Testis (tissue), 3 donors: ENCODE measurements around the gene RCOR2. TPM values are rescaled to one million over a fixed set of nuclear protein-coding genes. Genes with fewer than 3 reads are reported as not detected.

Experiments used
- DNase-seq: peaks from one replicate; pipeline ENCODE4 v3.0.0-alpha.2; 2019
- H3K27ac ChIP-seq, 2 donors: fragments of 200-600 bp; sonication (generic); one replicate each; pipeline ENCODE4 v1.5.1; 2019
- H3K27me3 ChIP-seq: fragments of 200-600 bp; sonication (generic); one replicate; pipeline ENCODE4 v1.5.1; 2019
- H3K36me3 ChIP-seq: fragments of 200-600 bp; sonication (generic); one replicate; pipeline ENCODE4 v1.5.1; 2017; ENCODE audit warnings: low read depth; ENCODE audit errors: missing control alignments
- H3K4me1 ChIP-seq: fragments of 200-600 bp; sonication (generic); one replicate; pipeline ENCODE4 v1.5.1; 2019
- H3K4me3 ChIP-seq, 2 donors: fragments of 200-600 bp; sonication (generic); one replicate each; pipeline ENCODE4 v1.5.1; 2017 to 2019
- H3K9me3 ChIP-seq: fragments of 200-600 bp; sonication (generic); one replicate; pipeline ENCODE4 v1.5.1; 2017
- POLR2A ChIP-seq: fragments of 450-650 bp; IDR thresholded peaks from one replicate; pipeline ENCODE4 v1.6.1; 2017; ENCODE audit warnings: antibody characterized with exemption, mild to moderate bottlenecking, moderate library complexity
- WGBS, 2 donors: methylation state at CpG; one replicate each; pipeline ENCODE4 v1.1.5; 2018; 5-methylcytosine and 5-hydroxymethylcytosine counted together
- intact Hi-C: fragments of 100-400 bp; cut with DNase I; formaldehyde crosslinking; loops from one replicate; pipeline ENCODE4 v1.15.1; 2023; ENCODE audit warnings: low total_unique reads
- polyA plus RNA-seq: library from polyadenylated mRNA; stranded (reverse); fragments of 350-450 nt; fragmentation: Illumina TruSeq; extraction: RNeasy Lipid Tissue Mini Kit (QIAGEN cat#74804); gene quantifications from one replicate; pipeline ENCODE4 v1.2.3, GENCODE V29; 2014; ENCODE audit warnings: low read depth, low replicate concordance; ENCODE audit not compliant: insufficient read depth
- total RNA-seq, 2 donors: library from RNA; depleted of rRNA; stranded (reverse); fragments of >200 nt; gene quantifications; one replicate each; pipeline ENCODE4 v1.2.3, GENCODE V29; 2016
- TF ChIP-seq, protein P1 (sequence below), 3 experiments: fragments of 450-650 bp in 2 of 3; fragments of 200-600 bp in 1 of 3; sonication (generic) in 1 of 3; IDR thresholded peaks; one replicate each; pipeline ENCODE4 v1.5.1; 2016 to 2019; ENCODE audit warnings: antibody characterized with exemption in 3 of 3, mild to moderate bottlenecking in 2 of 3, moderate library complexity in 1 of 3

The RCOR2 gene
- total and polyA plus RNA-seq, 3 donors from 2014 or later, result 3.9 to 7.9 (median 6.3) TPM

DNA sequence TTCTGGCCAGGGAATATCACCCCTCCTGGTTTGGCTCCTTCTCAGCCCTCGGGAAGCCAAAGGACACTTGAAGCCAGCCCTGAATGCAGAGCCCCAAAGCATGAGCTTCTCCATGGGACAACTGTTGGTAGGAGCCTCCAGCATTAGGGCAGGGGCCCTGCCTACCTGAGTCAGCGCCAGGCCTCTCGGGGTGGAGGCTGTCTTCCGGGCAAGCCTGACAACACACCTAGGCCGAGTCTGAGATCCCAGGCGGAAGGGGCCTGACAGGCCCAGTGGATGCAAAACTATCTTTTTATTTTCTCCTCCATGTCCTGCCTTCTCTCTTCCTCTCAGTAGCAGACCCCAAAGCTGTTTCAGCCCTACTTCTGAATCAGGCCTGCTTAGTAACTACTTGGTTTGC lies 27.6 kb downstream of the RCOR2 start:
- H3K4me1 ChIP-seq, result peaks cover 17% of the 10 kb centered on the region

DNA sequence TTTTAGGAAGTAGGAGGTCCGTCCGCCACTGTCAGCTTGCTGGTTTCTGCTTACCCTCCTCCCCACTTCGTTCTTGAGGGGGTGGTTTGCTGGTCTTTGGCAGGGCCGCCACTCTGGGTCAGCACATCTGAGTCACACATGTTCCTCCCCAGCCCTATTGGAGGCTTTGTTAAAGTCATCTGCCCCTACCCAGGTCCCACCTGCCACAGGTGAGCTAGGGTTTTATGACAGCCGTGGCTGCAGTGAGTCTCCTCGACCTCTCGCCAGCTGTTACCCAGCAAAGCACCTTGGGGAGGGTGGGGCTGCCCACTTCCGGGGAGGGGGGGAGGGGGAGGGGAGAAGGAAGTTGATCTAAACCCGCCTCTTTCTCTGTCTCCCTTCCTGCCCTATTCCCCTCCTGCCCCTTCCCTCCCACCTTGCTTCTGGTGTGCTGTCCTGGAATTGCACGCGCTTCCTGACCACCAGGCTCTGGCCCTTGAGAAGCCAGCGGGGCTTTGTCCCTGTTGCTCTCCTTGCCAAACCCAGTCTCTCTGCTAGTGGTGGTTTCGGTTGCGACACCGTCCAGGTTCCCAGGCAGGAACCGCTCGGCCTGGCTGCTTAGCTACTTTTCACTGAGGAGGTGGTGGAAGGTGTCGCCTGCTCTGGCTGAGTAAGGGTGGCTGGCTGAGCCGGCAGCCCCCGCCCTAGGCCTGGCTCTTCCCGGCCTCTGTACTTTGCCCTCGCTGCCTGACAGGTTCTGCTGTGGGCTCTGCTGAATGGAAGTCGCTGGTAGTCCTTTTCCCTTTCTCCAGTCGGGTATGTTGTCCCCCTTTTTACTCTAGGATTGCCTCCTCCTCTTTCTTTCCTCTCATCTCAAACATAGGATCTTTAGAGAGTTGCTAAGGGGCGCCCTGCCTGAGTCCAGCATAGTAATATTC lies 28.5 kb downstream of the RCOR2 start:
- WGBS, 2 donors, result 40 to 46% methylated on average over 23 to 25 of the region's 25 CpGs
- peaks cover 17% of the 10 kb centered on the region for H3K4me1 ChIP-seq
- H3K4me3 ChIP-seq, result no peak overlapping the region
- TF ChIP-seq, protein P1, sequence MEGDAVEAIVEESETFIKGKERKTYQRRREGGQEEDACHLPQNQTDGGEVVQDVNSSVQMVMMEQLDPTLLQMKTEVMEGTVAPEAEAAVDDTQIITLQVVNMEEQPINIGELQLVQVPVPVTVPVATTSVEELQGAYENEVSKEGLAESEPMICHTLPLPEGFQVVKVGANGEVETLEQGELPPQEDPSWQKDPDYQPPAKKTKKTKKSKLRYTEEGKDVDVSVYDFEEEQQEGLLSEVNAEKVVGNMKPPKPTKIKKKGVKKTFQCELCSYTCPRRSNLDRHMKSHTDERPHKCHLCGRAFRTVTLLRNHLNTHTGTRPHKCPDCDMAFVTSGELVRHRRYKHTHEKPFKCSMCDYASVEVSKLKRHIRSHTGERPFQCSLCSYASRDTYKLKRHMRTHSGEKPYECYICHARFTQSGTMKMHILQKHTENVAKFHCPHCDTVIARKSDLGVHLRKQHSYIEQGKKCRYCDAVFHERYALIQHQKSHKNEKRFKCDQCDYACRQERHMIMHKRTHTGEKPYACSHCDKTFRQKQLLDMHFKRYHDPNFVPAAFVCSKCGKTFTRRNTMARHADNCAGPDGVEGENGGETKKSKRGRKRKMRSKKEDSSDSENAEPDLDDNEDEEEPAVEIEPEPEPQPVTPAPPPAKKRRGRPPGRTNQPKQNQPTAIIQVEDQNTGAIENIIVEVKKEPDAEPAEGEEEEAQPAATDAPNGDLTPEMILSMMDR (IDR thresholded peaks at IDR 0.05), result no peak
- peak; percentile 59 for DNase-seq
- H3K27ac ChIP-seq, result peak overlapping the region; percentile 45 to 48
- H3K9me3 ChIP-seq, result no peaks in the 10 kb centered on the region
- intact Hi-C loops, result no loop called here
- no peaks in the 10 kb centered on the region for H3K36me3 ChIP-seq
- no peaks in the 10 kb centered on the region for H3K27me3 ChIP-seq

More for the DNA sequence above, 27.6 kb downstream of the RCOR2 start:
- Histone ChIP-seq H3K27ac (no peak overlapping the region), H3K27me3 (no peaks in the 10 kb centered on the region), H3K4me3 (no peak overlapping the region), H3K36me3 (no peaks in the 10 kb centered on the region), H3K9me3 (no peaks in the 10 kb centered on the region)
- intact Hi-C loops, result no loop called here
- WGBS, 2 donors, result 87 to 96% methylated on average over 6 of the region's 6 CpGs
- no peak for DNase-seq
- TF ChIP-seq, protein P1 (IDR thresholded peaks at IDR 0.05), result no peak
- no peak for TF ChIP-seq POLR2A

DNA sequence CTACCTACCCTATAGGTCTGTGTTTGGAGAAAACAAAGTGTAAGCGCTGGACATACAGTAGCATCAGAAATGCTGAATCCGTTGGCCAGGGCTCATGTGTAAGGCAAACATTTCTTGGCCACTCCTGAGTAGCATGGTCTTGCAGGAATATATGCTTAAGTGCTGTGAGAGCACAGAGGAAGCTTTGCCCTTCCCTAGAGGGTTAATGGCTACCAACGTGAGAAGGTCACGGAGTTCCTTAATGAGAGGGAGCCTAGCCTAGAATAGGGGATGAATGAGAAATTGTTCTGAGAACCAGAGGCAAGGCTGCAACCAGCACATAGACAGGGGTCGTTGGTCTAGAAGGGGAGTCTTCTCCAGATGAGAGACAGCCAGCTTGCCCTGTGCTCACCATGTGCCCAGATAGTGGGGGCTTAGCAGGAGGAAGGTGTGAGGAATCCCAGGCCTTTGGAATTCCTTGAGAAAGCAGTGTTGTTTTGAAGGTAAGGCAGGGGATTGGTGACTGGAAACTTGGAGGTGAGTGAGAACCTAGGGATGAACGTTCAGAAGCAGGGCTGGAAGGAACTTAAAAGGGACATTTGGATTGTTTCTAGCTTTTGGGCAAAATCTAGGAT lies 29.5 kb downstream of the RCOR2 start:
- no peaks in the 10 kb centered on the region for H3K9me3 ChIP-seq
- no peak overlapping the region for H3K4me3 ChIP-seq
- H3K36me3 ChIP-seq, result no peaks in the 10 kb centered on the region
- 43 to 47% methylated on average over 6 of the region's 6 CpGs for WGBS, 2 donors
- peaks cover 17% of the 10 kb centered on the region for H3K4me1 ChIP-seq
- DNase-seq, result no peak
- intact Hi-C loops, result no loop called here
- H3K27me3 ChIP-seq, result no peaks in the 10 kb centered on the region
- H3K27ac ChIP-seq, result peak overlapping the region in 1 of 2 donors; percentile 48
- TF ChIP-seq POLR2A, result no peak
- TF ChIP-seq, protein P1 (IDR thresholded peaks at IDR 0.05), result no peak

DNA sequence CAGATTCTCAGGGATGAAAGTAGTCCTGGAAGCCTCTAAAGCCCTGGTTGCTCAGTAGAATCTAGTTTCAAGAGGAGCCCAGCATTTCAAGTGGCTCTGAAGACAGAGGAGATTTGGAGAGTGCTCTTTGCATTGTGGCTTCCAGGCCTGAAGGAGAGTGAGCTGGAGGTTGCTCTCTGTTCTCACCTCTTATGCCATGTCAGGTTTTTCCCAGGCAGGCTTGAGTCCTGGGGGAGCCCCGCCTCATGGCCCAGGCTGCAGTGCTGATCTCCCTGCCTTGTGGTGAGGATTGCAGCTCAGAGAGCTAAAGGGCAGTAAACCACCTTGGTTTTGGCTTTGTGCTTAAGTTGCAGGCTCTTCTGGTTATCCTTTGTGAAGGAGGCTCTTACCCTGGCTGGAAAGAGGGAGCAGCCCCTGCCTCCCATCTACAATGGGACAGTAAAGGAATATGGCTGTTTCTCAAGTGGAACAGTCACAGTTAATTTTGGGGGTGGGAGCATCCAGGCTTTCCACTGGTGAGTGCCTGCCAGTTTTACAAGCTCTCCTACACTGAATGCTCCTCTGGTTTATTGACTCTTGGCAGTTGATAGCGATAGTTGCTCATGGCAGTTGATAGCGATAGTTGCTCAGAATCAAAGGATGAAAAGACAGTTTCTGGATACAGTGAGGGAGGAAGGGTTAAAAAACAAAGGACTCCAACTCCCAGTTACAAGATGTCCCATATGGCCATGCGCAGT lies 32.6 kb downstream of the RCOR2 start:
- Histone ChIP-seq H3K4me1 (peaks cover 31% of the 10 kb centered on the region), H3K4me3 (no peak overlapping the region), H3K36me3 (no peaks in the 10 kb centered on the region), H3K27ac (no peak overlapping the region), H3K9me3 (no peaks in the 10 kb centered on the region), H3K27me3 (no peaks in the 10 kb centered on the region)
- WGBS, 2 donors, result 93% methylated on average over 4 of the region's 4 CpGs
- DNase-seq, result no peak
- TF ChIP-seq POLR2A, result no peak
- TF ChIP-seq, protein P1 (IDR thresholded peaks at IDR 0.05), result no peak
- intact Hi-C loops, result no loop called here
